ENCODE measurements around the gene XRN2. TPM values are rescaled to one million over a fixed set of nuclear protein-coding genes. Genes with fewer than 3 reads are reported as not detected.

Gene XRN2
- total RNA-seq, 1 experiment from 2014 or later, result 76.8 TPM

- no peaks in the 10 kb centered on the region for H3K27me3 ChIP-seq (ENCODE audit: low read length)
- intact Hi-C loops (cut with micrococcal nuclease), result no loop called here
- ChIA-PET POLR2A (ENCODE audit: unreplicated experiment) (no interaction called here), CTCF (no interaction called here)
- H3K4me1 ChIP-seq (ENCODE audit: insufficient read depth, low read length), result no peaks in the 10 kb centered on the region
- H3K36me3 ChIP-seq (ENCODE audit: low read depth, low read length), result peaks cover 58% of the 10 kb centered on the region; the same call in 1 of the 2 replicates
- ATAC-seq, result no peak
- no peaks in the 10 kb centered on the region for H3K79me2 ChIP-seq (ENCODE audit: low read length)
- no TSS peak for BruUV-seq (replicated peaks)
- TF ChIP-seq, protein P1, sequence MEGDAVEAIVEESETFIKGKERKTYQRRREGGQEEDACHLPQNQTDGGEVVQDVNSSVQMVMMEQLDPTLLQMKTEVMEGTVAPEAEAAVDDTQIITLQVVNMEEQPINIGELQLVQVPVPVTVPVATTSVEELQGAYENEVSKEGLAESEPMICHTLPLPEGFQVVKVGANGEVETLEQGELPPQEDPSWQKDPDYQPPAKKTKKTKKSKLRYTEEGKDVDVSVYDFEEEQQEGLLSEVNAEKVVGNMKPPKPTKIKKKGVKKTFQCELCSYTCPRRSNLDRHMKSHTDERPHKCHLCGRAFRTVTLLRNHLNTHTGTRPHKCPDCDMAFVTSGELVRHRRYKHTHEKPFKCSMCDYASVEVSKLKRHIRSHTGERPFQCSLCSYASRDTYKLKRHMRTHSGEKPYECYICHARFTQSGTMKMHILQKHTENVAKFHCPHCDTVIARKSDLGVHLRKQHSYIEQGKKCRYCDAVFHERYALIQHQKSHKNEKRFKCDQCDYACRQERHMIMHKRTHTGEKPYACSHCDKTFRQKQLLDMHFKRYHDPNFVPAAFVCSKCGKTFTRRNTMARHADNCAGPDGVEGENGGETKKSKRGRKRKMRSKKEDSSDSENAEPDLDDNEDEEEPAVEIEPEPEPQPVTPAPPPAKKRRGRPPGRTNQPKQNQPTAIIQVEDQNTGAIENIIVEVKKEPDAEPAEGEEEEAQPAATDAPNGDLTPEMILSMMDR (conservative IDR thresholded peaks at IDR 0.05; ENCODE audit: low read depth, low read length), result no peak
- no peak for TF ChIP-seq EZH2 (IDR thresholded peaks at IDR 0.05; ENCODE audit: low read length, unreplicated experiment)
- TF ChIP-seq EZH2phosphoT487 (IDR thresholded peaks at IDR 0.05; ENCODE audit: borderline replicate concordance, low read length), result no peak
- H2AFZ ChIP-seq (ENCODE audit: low read length), result no peak overlapping the region
- H3K4me2 ChIP-seq (ENCODE audit: low read length), result no peak overlapping the region
- H3K27ac ChIP-seq (ENCODE audit: low read length), result no peak overlapping the region
- H3F3A ChIP-seq (ENCODE audit: low read length, unreplicated experiment), result no peaks in the 10 kb centered on the region
- no peak overlapping the region for H3K4me3 ChIP-seq (ENCODE audit: low read length)
- peaks cover 5% of the 10 kb centered on the region; the same call in 1 of the 2 replicates for H4K20me1 ChIP-seq (ENCODE audit: low read length)
- no peak for DNase-seq
- H3K9ac ChIP-seq (ENCODE audit: low read length), result no peak overlapping the region
- no peaks in the 10 kb centered on the region for H3K9me3 ChIP-seq (ENCODE audit: low read length)
- H3K9me2 ChIP-seq (replicated peaks; ENCODE audit: low read length), result no peaks in the 10 kb centered on the region
Measured at GRCh38 chr20:21386111-21386510, 83.0 kb downstream of the XRN2 start.

DNA sequence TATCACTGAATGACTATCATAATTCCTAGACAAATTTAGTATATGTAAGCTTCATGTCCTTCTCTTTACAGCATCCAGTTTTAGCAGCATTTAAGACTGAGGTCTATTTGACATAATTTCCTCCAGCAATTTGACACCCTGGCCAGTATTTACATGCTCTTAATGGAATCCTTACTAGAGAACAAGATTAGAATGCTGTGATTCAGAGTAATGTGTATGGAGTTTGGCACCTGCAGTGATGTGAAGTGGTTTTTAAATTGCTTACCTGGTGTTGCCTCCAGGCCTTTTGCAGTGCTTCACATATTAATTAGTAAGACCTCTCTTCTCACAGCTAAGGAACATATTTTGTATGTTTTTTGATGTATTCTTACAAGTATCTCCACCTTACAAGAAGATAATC lies 84.4 kb downstream of the XRN2 start:
- H3K27me3 ChIP-seq (ENCODE audit: low read length), result no peaks in the 10 kb centered on the region
- DNase-seq (no peak), ATAC-seq (no peak)
- H2AFZ ChIP-seq (ENCODE audit: low read length), result no peak overlapping the region
- H3K9me2 ChIP-seq (replicated peaks; ENCODE audit: low read length), result no peaks in the 10 kb centered on the region
- H3K4me2 ChIP-seq (ENCODE audit: low read length), result no peak overlapping the region
- CTCF ChIA-PET, result no interaction called here
- H3K4me1 ChIP-seq (ENCODE audit: insufficient read depth, low read length), result no peaks in the 10 kb centered on the region
- no peaks in the 10 kb centered on the region for H3K79me2 ChIP-seq (ENCODE audit: low read length)
- H3K9me3 ChIP-seq (ENCODE audit: low read length), result no peaks in the 10 kb centered on the region
- intact Hi-C loops (cut with micrococcal nuclease), result no loop called here
- POLR2A ChIA-PET (ENCODE audit: unreplicated experiment), result no interaction called here
- H3F3A ChIP-seq (ENCODE audit: low read length, unreplicated experiment), result no peaks in the 10 kb centered on the region
- TF ChIP-seq EZH2phosphoT487 (IDR thresholded peaks at IDR 0.05; ENCODE audit: borderline replicate concordance, low read length) (no peak), EZH2 (IDR thresholded peaks at IDR 0.05; ENCODE audit: low read length, unreplicated experiment) (no peak)
- TF ChIP-seq, protein P1 (conservative IDR thresholded peaks at IDR 0.05; ENCODE audit: low read depth, low read length), result no peak
- H3K27ac ChIP-seq (ENCODE audit: low read length), result no peak overlapping the region
- H3K36me3 ChIP-seq (ENCODE audit: low read depth, low read length), result peaks cover 44% of the 10 kb centered on the region; the same call in 1 of the 2 replicates
- H3K4me3 ChIP-seq (ENCODE audit: low read length), result no peak overlapping the region
- no TSS peak for BruUV-seq (replicated peaks)
- H3K9ac ChIP-seq (ENCODE audit: low read length), result no peak overlapping the region
- H4K20me1 ChIP-seq (ENCODE audit: low read length), result peaks cover 5% of the 10 kb centered on the region; the same call in 1 of the 2 replicates

DNA sequence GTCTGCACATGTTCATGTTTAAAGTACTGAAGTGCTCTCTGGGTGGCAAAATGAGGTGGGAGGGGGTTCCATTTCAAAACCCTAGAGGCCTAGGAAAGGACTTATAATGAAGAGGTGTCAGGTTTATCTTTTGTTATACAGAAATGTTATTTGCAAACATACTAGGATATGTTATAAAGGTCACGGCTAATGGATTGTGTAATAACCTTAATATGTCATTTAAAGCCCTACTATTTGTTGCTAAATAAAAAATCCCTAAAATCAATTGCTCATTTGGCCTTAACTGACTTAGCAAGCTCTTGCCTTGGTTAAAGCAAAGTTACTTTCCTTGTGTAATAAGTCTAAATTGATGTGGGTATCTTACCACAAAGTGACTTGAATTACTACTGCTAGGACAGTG lies 85.4 kb downstream of the XRN2 start:
- CTCF ChIA-PET, result no interaction called here
- ATAC-seq, result no peak
- no peak overlapping the region for H3K4me3 ChIP-seq (ENCODE audit: low read length)
- H3K9me2 ChIP-seq (replicated peaks; ENCODE audit: low read length), result no peaks in the 10 kb centered on the region
- no peak overlapping the region for H3K27ac ChIP-seq (ENCODE audit: low read length)
- H3K9me3 ChIP-seq (ENCODE audit: low read length), result no peaks in the 10 kb centered on the region
- no peaks in the 10 kb centered on the region for H3F3A ChIP-seq (ENCODE audit: low read length, unreplicated experiment)
- no peak overlapping the region for H2AFZ ChIP-seq (ENCODE audit: low read length)
- POLR2A ChIA-PET (ENCODE audit: unreplicated experiment), result no interaction called here
- peaks cover 5% of the 10 kb centered on the region; the same call in 1 of the 2 replicates for H4K20me1 ChIP-seq (ENCODE audit: low read length)
- intact Hi-C loops (cut with micrococcal nuclease), result no loop called here
- H3K4me1 ChIP-seq (ENCODE audit: insufficient read depth, low read length), result no peaks in the 10 kb centered on the region
- H3K79me2 ChIP-seq (ENCODE audit: low read length), result no peaks in the 10 kb centered on the region
- DNase-seq, result no peak
- H3K4me2 ChIP-seq (ENCODE audit: low read length), result no peak overlapping the region
- peaks cover 38% of the 10 kb centered on the region; the same call in 1 of the 2 replicates for H3K36me3 ChIP-seq (ENCODE audit: low read depth, low read length)
- H3K27me3 ChIP-seq (ENCODE audit: low read length), result no peaks in the 10 kb centered on the region
- H3K9ac ChIP-seq (ENCODE audit: low read length), result no peak overlapping the region
- TF ChIP-seq EZH2phosphoT487 (IDR thresholded peaks at IDR 0.05; ENCODE audit: borderline replicate concordance, low read length), result no peak
- no peak for TF ChIP-seq EZH2 (IDR thresholded peaks at IDR 0.05; ENCODE audit: low read length, unreplicated experiment)
- TF ChIP-seq, protein P1 (conservative IDR thresholded peaks at IDR 0.05; ENCODE audit: low read depth, low read length), result no peak
- no TSS peak for BruUV-seq (replicated peaks)

All from PC-3 (cell line).